Neural crest cell (in vitro differentiated cells): ENCODE results near the gene AGXT2. TPM values are rescaled to one million over a fixed set of nuclear protein-coding genes. Genes with fewer than 3 reads are reported as not detected.

ENCODE experiments used
- DNase-seq: peaks from one replicate; pipeline ENCODE4 v3.0.0; 2021; ENCODE audit warnings: low read depth, mixed read lengths, low spot score
- H3K27ac Mint-ChIP-seq: one replicate; pipeline ENCODE4 v1.8.0; 2021; ENCODE audit warnings: mild to moderate bottlenecking, mixed read lengths; ENCODE audit not compliant: unreplicated experiment
- H3K27me3 Mint-ChIP-seq: 2 replicates; pipeline ENCODE4 v1.8.0; 2021; ENCODE audit warnings: low read depth, mild to moderate bottlenecking, mixed read lengths
- H3K36me3 Mint-ChIP-seq: 2 replicates; pipeline ENCODE4 v1.8.0; 2021; ENCODE audit warnings: low read depth, mild to moderate bottlenecking, mixed read lengths
- H3K4me1 Mint-ChIP-seq: 2 replicates; pipeline ENCODE4 v1.8.0; 2021; ENCODE audit warnings: mixed read lengths
- H3K4me3 Mint-ChIP-seq: one replicate; pipeline ENCODE4 v1.8.0; 2021; ENCODE audit warnings: mild to moderate bottlenecking, mixed read lengths
- H3K9me3 Mint-ChIP-seq: 2 replicates; pipeline ENCODE4 v1.8.0; 2021; ENCODE audit warnings: mixed read lengths
- total RNA-seq: library from RNA; stranded (reverse); gene quantifications from 2 replicates; pipeline ENCODE4 v1.2.1, GENCODE V29; 2021
- TF ChIP-seq, protein P1 (sequence below): fragments of 200-600 bp; sonication (generic); conservative IDR thresholded peaks from 2 replicates; pipeline ENCODE4 v1.5.0; 2021; ENCODE audit warnings: antibody characterized with exemption, mild to moderate bottlenecking

The AGXT2 gene
- total RNA-seq, 1 donor from 2014 or later: not detected

DNA sequence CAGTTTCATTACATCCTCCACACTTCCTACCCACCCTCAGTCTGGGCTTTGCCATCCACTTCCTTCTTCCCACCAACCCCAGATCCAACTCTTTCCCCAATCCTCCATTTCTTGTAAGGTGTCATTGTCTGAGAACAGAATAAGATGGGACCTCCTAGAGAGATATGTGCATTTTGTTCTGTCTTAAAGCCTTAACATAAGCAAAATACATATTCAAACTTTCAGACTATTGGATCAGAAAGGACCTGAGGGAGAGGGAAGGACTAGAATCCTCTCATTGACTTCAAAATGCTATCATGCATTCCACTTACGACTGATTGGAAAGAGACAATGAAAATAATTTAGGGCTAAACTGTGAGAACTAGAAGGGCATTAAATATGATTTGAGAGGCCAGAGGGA is 43.0 kb downstream of the AGXT2 start:
- DNase-seq: no peak
- H3K4me3 Mint-ChIP-seq: no peak overlapping the region
- H3K4me1 Mint-ChIP-seq: peaks cover 4% of the 10 kb centered on the region
- peaks cover 23% of the 10 kb centered on the region for H3K27me3 Mint-ChIP-seq
- H3K27ac Mint-ChIP-seq: no peak overlapping the region
- no peaks in the 10 kb centered on the region for H3K36me3 Mint-ChIP-seq
- TF ChIP-seq, protein P1, sequence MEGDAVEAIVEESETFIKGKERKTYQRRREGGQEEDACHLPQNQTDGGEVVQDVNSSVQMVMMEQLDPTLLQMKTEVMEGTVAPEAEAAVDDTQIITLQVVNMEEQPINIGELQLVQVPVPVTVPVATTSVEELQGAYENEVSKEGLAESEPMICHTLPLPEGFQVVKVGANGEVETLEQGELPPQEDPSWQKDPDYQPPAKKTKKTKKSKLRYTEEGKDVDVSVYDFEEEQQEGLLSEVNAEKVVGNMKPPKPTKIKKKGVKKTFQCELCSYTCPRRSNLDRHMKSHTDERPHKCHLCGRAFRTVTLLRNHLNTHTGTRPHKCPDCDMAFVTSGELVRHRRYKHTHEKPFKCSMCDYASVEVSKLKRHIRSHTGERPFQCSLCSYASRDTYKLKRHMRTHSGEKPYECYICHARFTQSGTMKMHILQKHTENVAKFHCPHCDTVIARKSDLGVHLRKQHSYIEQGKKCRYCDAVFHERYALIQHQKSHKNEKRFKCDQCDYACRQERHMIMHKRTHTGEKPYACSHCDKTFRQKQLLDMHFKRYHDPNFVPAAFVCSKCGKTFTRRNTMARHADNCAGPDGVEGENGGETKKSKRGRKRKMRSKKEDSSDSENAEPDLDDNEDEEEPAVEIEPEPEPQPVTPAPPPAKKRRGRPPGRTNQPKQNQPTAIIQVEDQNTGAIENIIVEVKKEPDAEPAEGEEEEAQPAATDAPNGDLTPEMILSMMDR: no peak
- no peaks in the 10 kb centered on the region for H3K9me3 Mint-ChIP-seq

DNA sequence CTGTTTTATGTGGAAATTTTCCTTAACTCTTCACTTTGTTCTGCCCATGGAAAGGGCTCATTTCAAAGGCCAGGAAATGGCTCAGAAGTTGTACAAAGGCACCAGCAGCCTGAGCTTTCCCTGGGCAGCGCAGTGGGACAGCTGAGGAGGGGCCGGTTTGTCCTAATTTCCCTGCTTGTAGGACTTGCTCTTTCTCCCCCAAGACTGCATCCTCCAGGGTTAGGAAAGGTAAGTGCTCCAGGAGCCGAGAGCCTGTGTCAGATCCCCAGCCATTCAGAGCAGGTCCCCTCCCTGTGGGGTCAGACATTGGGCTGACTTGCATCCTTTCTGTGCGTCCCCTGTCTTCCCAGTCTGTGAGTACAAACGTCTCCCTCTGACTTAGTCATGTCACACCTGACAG is 43.5 kb downstream of the AGXT2 start:
- TF ChIP-seq, protein P1: no peak
- no peak overlapping the region for H3K27ac Mint-ChIP-seq
- H3K4me1 Mint-ChIP-seq: peaks cover 4% of the 10 kb centered on the region
- DNase-seq: no peak
- H3K4me3 Mint-ChIP-seq: no peak overlapping the region
- H3K9me3 Mint-ChIP-seq: no peaks in the 10 kb centered on the region
- peaks cover 25% of the 10 kb centered on the region for H3K27me3 Mint-ChIP-seq
- no peaks in the 10 kb centered on the region for H3K36me3 Mint-ChIP-seq

DNA sequence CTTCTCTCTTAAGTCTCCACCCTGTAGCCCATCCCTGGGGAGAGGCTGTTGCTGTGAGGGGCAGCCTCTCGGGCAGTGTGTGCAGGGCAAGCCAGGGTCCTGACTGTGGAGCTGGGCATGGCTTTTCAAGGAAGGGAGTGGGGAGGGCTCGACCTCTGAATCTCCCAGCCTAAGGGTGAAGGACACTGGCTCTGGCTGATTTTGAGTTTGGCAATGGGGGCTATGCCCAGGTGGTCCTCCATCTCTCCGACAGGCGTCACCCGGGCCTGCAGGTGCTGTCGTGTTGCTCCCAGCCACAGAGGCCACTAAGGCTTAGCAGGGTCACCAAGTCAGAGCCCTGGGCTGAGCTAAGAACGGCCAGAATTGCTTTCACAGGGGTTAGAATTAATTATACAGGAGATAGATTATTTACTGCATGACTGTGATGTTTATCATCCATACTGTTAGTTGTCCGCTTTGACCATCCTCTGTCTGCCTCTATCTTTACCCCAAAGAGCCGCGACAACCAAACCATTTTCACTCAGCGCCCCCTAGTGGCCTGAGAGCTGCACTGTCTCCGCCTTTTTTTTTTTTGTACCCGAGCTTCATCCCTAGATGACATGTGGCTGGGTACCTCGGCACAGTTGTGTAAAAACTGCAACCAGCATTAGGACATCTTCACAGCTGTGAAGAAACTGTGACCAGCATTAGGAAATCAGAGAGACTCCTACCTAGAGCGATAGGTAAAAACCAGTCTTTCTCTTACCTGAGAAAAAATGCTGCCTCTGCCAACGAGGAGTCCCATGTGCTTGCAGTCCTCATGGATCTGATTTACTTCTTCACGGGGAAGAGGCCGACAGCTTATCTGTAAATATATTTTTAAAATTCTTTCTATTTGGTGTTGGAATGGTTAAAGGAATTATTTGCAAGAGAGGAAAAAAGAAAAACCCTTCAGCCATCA is 44.5 kb downstream of the AGXT2 start:
- no peaks in the 10 kb centered on the region for H3K36me3 Mint-ChIP-seq
- H3K9me3 Mint-ChIP-seq: no peaks in the 10 kb centered on the region
- peak; percentile 78 for DNase-seq
- H3K27me3 Mint-ChIP-seq: peaks cover 31% of the 10 kb centered on the region
- no peak overlapping the region for H3K27ac Mint-ChIP-seq
- H3K4me1 Mint-ChIP-seq: no peaks in the 10 kb centered on the region
- TF ChIP-seq, protein P1: peak; percentile 91
- H3K4me3 Mint-ChIP-seq: no peak overlapping the region

DNA sequence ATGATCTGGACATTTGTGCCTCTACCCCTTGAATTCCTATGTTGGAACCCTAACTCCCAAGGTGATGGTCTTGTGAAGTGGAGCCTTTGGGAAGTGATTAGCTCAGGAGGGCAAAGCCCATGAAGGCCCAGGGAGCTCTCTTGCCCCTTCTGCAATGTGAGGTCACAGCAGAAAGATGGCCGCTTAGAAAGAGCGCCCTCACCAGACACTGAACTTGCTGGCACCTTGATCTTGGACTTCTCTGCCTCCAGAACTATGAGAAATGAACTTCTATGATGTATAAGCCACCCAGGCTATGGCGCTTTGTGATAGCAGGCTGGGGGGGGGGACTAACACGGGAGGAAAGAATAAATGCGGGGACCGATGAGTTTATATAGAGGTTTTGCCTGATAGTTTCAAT is 45.3 kb downstream of the AGXT2 start:
- DNase-seq: no peak
- Mint-ChIP-seq H3K4me3 (no peak overlapping the region), H3K9me3 (no peaks in the 10 kb centered on the region), H3K27me3 (peaks cover 31% of the 10 kb centered on the region), H3K36me3 (no peaks in the 10 kb centered on the region), H3K27ac (no peak overlapping the region), H3K4me1 (no peaks in the 10 kb centered on the region)
- TF ChIP-seq, protein P1: no peak

DNA sequence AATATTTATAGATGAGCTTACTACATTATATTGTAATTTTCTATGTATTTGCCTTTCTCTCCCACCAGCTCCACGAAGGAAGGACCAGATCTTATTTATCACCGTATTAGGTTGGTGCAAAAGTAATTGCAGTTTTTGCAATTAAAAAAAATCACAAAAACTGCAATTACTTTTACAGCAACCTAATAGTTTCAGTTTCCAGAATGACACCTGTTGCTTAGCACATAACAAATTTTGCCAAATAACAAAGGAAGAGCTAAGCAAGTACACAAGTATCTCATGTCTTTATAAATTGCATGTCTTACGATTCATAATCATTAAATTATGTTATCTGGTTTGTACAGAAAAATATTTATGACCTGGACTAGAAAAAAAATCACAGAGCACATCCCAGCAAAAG is 45.9 kb downstream of the AGXT2 start:
- no peaks in the 10 kb centered on the region for H3K9me3 Mint-ChIP-seq
- no peak overlapping the region for H3K4me3 Mint-ChIP-seq
- no peak for DNase-seq
- no peaks in the 10 kb centered on the region for H3K4me1 Mint-ChIP-seq
- H3K36me3 Mint-ChIP-seq: no peaks in the 10 kb centered on the region
- H3K27ac Mint-ChIP-seq: no peak overlapping the region
- H3K27me3 Mint-ChIP-seq: peaks cover 31% of the 10 kb centered on the region
- TF ChIP-seq, protein P1: no peak
